ENCODE results near the gene NEK4. TPM values are rescaled to one million over a fixed set of nuclear protein-coding genes. Genes with fewer than 3 reads are reported as not detected.
A peak's percentile ranks its signal among the peaks of the same experiment; 100 is the strongest.

Gene NEK4
- total and polyA plus RNA-seq, 2 of the 13 experiments (the other 11 are each of a cell fraction or from before 2014, with no cell fraction given) = 16.5 to 38.0 TPM

GRCh38 chr3:52682016-52682415 is 88.7 kb downstream of the NEK4 start (continued):
- no peak for TF ChIP-seq ZMYM3 (CRISPR knock-in tag; IDR thresholded peaks at IDR 0.05)
- TF ChIP-seq ZNF260 (CRISPR knock-in tag; IDR thresholded peaks at IDR 0.05; ENCODE audit: borderline replicate concordance, low read depth) = no peak
- 0 out of 2 replicates have a peak, but pooled peaks have one; percentile 35 for TF ChIP-seq ZBTB25 (CRISPR knock-in tag; IDR thresholded peaks at IDR 0.05)
- no peak for TF ChIP-seq ZNF562 (CRISPR knock-in tag; IDR thresholded peaks at IDR 0.05; ENCODE audit: borderline replicate concordance)
- 0 out of 2 replicates have a peak, but pooled peaks have one; percentile 19 for TF ChIP-seq NR2C2 (CRISPR knock-in tag; IDR thresholded peaks at IDR 0.05; ENCODE audit: borderline replicate concordance)
- no peak for TF ChIP-seq ZNF431 (CRISPR knock-in tag; IDR thresholded peaks at IDR 0.05; ENCODE audit: borderline replicate concordance, low read depth)
- TF ChIP-seq LBX2 (CRISPR knock-in tag; IDR thresholded peaks at IDR 0.05; ENCODE audit: borderline replicate concordance) = no peak
- no peak for TF ChIP-seq ZNF446 (CRISPR knock-in tag; IDR thresholded peaks at IDR 0.05)
- no peak for TF ChIP-seq ZNF678 (CRISPR knock-in tag; IDR thresholded peaks at IDR 0.05)
- no peak for TF ChIP-seq ZBTB3 (CRISPR knock-in tag; IDR thresholded peaks at IDR 0.05; ENCODE audit: borderline replicate concordance, low read depth)
- no peak for TF ChIP-seq ZNF225 (CRISPR knock-in tag; IDR thresholded peaks at IDR 0.05)
- no peak for TF ChIP-seq ZNF713 (CRISPR knock-in tag; IDR thresholded peaks at IDR 0.05)
- no peak for TF ChIP-seq KAT2B (IDR thresholded peaks at IDR 0.05; ENCODE audit: borderline replicate concordance, low read depth, low read length)
- TF ChIP-seq ZNF160 (CRISPR knock-in tag; IDR thresholded peaks at IDR 0.05) = no peak
- TF ChIP-seq DZIP1 (CRISPR knock-in tag; IDR thresholded peaks at IDR 0.05) = no peak
- no peak for TF ChIP-seq ZNF383 (CRISPR knock-in tag; IDR thresholded peaks at IDR 0.05; ENCODE audit: borderline replicate concordance)
- TF ChIP-seq ATAD3A (CRISPR knock-in tag; IDR thresholded peaks at IDR 0.05) = no peak
- TF ChIP-seq CCAR2 (optimal IDR thresholded peaks at IDR 0.05; ENCODE audit: low read depth, low read length) = no peak
- TF ChIP-seq ZNF766 (CRISPR knock-in tag; IDR thresholded peaks at IDR 0.05; ENCODE audit: borderline replicate concordance) = no peak
- no peak for TF ChIP-seq ATF4 (CRISPR knock-in tag; IDR thresholded peaks at IDR 0.05)
- TF ChIP-seq GATAD2A (CRISPR knock-in tag; IDR thresholded peaks at IDR 0.05) = peak; percentile 89
- TF ChIP-seq KLF6 (CRISPR knock-in tag; IDR thresholded peaks at IDR 0.05) = no peak
- no peak for TF ChIP-seq ZNF724P (CRISPR knock-in tag; IDR thresholded peaks at IDR 0.05; ENCODE audit: borderline replicate concordance)
- no peak for TF ChIP-seq ZNF879 (CRISPR knock-in tag; IDR thresholded peaks at IDR 0.05)
- TF ChIP-seq FOXO1 (CRISPR knock-in tag; IDR thresholded peaks at IDR 0.05) = peak; percentile 60; the same call in 1 of the 2 replicates
- no peak for TF ChIP-seq RAD51 (IDR thresholded peaks at IDR 0.05; ENCODE audit: borderline replicate concordance)
- TF ChIP-seq TBP (CRISPR knock-in tag; IDR thresholded peaks at IDR 0.05) = no peak
- TF ChIP-seq ZNF530 (CRISPR knock-in tag; IDR thresholded peaks at IDR 0.05; ENCODE audit: low read depth) = no peak

Data from HepG2 (cell line).